Measurements from ENCODE around the gene FBXO3. TPM values are rescaled to one million over a fixed set of nuclear protein-coding genes. Genes with fewer than 3 reads are reported as not detected.

FBXO3 gene
- total RNA-seq, 1 experiment from 2014 or later = 18.9 TPM

DNA sequence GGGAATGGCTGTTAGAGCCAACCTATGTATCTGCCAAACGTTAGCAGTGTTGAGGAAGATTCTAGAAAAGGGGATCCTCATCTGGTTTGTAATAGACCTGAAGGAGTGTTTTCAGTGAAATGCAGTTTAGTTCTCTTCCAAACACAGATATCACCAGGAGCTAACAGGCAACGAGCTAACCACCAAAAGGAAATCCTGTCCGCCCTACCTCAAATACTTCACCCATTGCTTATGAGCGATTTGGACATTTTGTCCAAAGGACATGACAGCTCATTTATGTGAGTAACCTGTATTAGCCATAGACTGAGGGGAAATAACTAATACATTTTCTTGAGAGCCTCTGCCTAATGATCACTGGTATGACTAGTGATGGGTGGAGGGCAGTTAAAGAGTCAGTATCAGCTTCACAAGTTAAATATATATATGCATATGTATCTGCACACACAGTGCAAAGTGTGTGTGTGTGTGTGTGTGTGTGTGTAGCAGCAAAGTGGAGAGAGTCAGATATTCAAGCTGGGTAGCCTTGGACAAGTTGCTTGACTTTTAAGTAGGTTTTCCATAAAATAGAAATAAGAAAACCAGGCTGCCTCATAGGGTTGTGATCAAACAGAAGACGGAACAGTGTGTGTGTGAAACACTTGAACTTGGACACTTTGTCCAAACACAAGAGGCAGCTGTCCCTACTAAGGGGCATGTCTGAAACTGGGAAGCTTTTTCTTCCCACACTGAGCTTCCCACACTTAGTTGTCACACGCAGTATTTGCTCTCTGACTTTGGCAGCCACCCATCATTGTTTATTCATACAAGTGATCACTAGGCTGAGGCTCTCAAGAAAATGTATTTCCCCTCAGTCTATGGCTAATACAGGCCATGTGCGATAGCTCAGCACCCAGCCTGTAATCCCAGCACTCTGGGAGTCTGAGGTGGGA is 72.8 kb downstream of the FBXO3 start:
- Mint-ChIP-seq H3K36me3 (ENCODE audit: insufficient read depth in 1 of 3, low read depth in 3 of 3) (no peaks in the 10 kb centered on the region; a peak in 1 of 7 replicates), H3K4me3 (peak overlapping the region; percentile 81 to 87), H3K9me3 (no peaks in the 10 kb centered on the region), H3K27ac (peak overlapping the region in 1 of 3 experiments; percentile 91; a peak in 2 of 7 replicates), H3K27me3 (ENCODE audit: low read depth) (peaks cover 19% of the 10 kb centered on the region), H3K4me1 (peaks cover 28 to 30% of the 10 kb centered on the region in 2 experiments)
- no peak overlapping the region for H4K91ac ChIP-seq (ENCODE audit: insufficient read length, low read depth, low read length)
- no peak overlapping the region for H3K56ac ChIP-seq (ENCODE audit: insufficient read length, low read depth, low read length)
- H3K79me1 ChIP-seq (ENCODE audit: insufficient read depth, low read depth, low read length, poor library complexity, severe bottlenecking) = no peaks in the 10 kb centered on the region
- H3K9ac ChIP-seq (ENCODE audit: extremely low read depth, insufficient read length, low read length) = no peak overlapping the region
- TF ChIP-seq, protein P1, sequence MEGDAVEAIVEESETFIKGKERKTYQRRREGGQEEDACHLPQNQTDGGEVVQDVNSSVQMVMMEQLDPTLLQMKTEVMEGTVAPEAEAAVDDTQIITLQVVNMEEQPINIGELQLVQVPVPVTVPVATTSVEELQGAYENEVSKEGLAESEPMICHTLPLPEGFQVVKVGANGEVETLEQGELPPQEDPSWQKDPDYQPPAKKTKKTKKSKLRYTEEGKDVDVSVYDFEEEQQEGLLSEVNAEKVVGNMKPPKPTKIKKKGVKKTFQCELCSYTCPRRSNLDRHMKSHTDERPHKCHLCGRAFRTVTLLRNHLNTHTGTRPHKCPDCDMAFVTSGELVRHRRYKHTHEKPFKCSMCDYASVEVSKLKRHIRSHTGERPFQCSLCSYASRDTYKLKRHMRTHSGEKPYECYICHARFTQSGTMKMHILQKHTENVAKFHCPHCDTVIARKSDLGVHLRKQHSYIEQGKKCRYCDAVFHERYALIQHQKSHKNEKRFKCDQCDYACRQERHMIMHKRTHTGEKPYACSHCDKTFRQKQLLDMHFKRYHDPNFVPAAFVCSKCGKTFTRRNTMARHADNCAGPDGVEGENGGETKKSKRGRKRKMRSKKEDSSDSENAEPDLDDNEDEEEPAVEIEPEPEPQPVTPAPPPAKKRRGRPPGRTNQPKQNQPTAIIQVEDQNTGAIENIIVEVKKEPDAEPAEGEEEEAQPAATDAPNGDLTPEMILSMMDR (conservative IDR thresholded peaks at IDR 0.05) = no peak
- peaks cover 4% of the 10 kb centered on the region; the same call in 1 of the 2 replicates for H3K4me1 ChIP-seq (ENCODE audit: insufficient read depth, low read length)
- H3K23ac ChIP-seq (ENCODE audit: insufficient read length, low read depth, low read length) = no peak overlapping the region
- no peak overlapping the region for H2BK5ac ChIP-seq (ENCODE audit: insufficient read length, low read length)
- H2BK120ac ChIP-seq (ENCODE audit: low read depth, low read length, poor library complexity, severe bottlenecking) = no peak overlapping the region
- no peaks in the 10 kb centered on the region for H3K9me3 ChIP-seq (ENCODE audit: control insufficient read depth, low read depth, low read length)
- no peak overlapping the region for H3K18ac ChIP-seq (ENCODE audit: insufficient read length, low read depth, low read length)
- H4K5ac ChIP-seq (ENCODE audit: insufficient read length, low read depth, low read length) = no peak overlapping the region
- H3K27me3 ChIP-seq (ENCODE audit: insufficient read depth, low read length) = no peaks in the 10 kb centered on the region
- H2AK5ac ChIP-seq (ENCODE audit: insufficient read length, low read length) = no peak overlapping the region
- no peak overlapping the region for H2BK12ac ChIP-seq (ENCODE audit: insufficient read length, low read depth, low read length)
- H3K4me2 ChIP-seq (ENCODE audit: insufficient read depth, insufficient read length, low read length) = peak overlapping the region; percentile 43
- no CpG with 5 or more reads among the region's 7 CpGs for WGBS (ENCODE audit: extremely low coverage, insufficient read length, low lambda C conversion rate)
- no peak overlapping the region for H3K4ac ChIP-seq (ENCODE audit: low read depth, low read length)
- no peak overlapping the region for H2BK15ac ChIP-seq (ENCODE audit: low read depth, low read length)
- no peak overlapping the region for H2BK20ac ChIP-seq (ENCODE audit: low read depth, low read length, poor library complexity, severe bottlenecking)
- H3T11ph ChIP-seq (ENCODE audit: low read length) = no peak overlapping the region
- H3K14ac ChIP-seq (ENCODE audit: insufficient read depth, low read length) = no peak overlapping the region
- no peaks in the 10 kb centered on the region for H3K79me2 ChIP-seq (ENCODE audit: insufficient read depth, low read length)
- H3K23me2 ChIP-seq (ENCODE audit: insufficient read length, low read depth, low read length, poor library complexity, severe bottlenecking) = peaks cover 5% of the 10 kb centered on the region
- H4K8ac ChIP-seq (replicated peaks; ENCODE audit: insufficient read length, low read depth, low read length) = no peak overlapping the region
- no peaks in the 10 kb centered on the region for H4K20me1 ChIP-seq (ENCODE audit: control insufficient read depth, insufficient read depth, insufficient read length)
- H2AFZ ChIP-seq (ENCODE audit: low read length) = no peak overlapping the region
- no peak overlapping the region for H3K27ac ChIP-seq (ENCODE audit: insufficient read length, low read depth, low read length)
- no peak for DNase-seq

Data from H9 (cell line).